Measurements from ENCODE around the gene ABR. TPM values are rescaled to one million over a fixed set of nuclear protein-coding genes. Genes with fewer than 3 reads are reported as not detected.

The ABR gene
- polyA plus RNA-seq, 3 donors, result 19.8 to 160 (median 26.0) TPM

DNA sequence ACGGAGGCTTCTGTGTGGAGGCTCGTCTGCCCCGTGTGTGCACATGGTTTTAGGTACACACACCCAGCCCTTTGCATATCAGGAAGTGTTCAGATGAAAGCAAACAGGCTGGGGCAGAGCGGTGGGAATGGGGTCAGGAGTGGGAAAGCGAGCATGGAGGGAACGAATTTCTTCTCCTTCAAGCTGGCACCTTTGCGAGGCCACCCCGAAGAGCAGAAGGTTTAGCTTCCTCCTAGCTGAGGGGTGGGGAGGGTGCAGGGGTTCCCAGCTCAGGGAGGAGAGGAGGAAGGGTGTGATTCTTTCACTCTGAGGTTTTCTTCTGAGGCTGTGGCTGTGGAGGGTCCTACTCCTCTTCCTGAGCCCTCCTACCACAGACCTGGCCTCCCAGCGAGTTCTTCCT lies 83.6 kb downstream of the ABR start:
- 7% methylated on average over 3 of the region's 9 CpGs for WGBS (ENCODE audit: insufficient coverage)
- Mint-ChIP-seq H3K27ac (peak overlapping the region; percentile 98 to 99 (median 99)), H3K4me3 (peak overlapping the region in 1 of 2 donors; percentile 64), H3K27me3 (ENCODE audit: low read depth in 3 of 3) (peaks cover 0 to 3% (median 2%) of the 10 kb centered on the region in 3 donors), H3K36me3 (peaks cover 42 to 60% of the 10 kb centered on the region in 2 donors), H3K4me1 (peaks cover 57% of the 10 kb centered on the region), H3K9me3 (no peaks in the 10 kb centered on the region)
- H2AFZ ChIP-seq (ENCODE audit: insufficient read depth, low read depth, low read length, poor library complexity, severe bottlenecking), result peak overlapping the region; percentile 61
- DNase-seq, result peak in 2 of 3 donors; percentile 40 to 54
- no peaks in the 10 kb centered on the region for H3K9me3 ChIP-seq (replicated peaks in 1 of 2; ENCODE audit: control insufficient read depth in 1 of 2, insufficient read depth in 1 of 2, low read length in 2 of 2)
- H3K4me3 ChIP-seq (replicated peaks in 1 of 3; ENCODE audit: low read depth in 2 of 3, low read length in 3 of 3), result peak overlapping the region in 1 of 3 experiments; percentile 61
- peaks cover 26 to 50% of the 10 kb centered on the region in 2 donors for H3K36me3 ChIP-seq (replicated peaks in 1 of 2; ENCODE audit: control insufficient read depth in 1 of 2, insufficient read depth in 2 of 2, low read length in 2 of 2)
- peaks cover 70% of the 10 kb centered on the region for H3K79me2 ChIP-seq (ENCODE audit: insufficient read depth, low read length)
- intact Hi-C loops (cut with micrococcal nuclease), result no loop called here
- peaks cover 52 to 61% of the 10 kb centered on the region in 2 donors for H3K4me1 ChIP-seq (ENCODE audit: control insufficient read depth in 1 of 2, insufficient read depth in 2 of 2, low read length in 2 of 2)
- H4K20me1 ChIP-seq (ENCODE audit: insufficient read depth, low read length), result peaks cover 11% of the 10 kb centered on the region
- TF ChIP-seq, protein P1, sequence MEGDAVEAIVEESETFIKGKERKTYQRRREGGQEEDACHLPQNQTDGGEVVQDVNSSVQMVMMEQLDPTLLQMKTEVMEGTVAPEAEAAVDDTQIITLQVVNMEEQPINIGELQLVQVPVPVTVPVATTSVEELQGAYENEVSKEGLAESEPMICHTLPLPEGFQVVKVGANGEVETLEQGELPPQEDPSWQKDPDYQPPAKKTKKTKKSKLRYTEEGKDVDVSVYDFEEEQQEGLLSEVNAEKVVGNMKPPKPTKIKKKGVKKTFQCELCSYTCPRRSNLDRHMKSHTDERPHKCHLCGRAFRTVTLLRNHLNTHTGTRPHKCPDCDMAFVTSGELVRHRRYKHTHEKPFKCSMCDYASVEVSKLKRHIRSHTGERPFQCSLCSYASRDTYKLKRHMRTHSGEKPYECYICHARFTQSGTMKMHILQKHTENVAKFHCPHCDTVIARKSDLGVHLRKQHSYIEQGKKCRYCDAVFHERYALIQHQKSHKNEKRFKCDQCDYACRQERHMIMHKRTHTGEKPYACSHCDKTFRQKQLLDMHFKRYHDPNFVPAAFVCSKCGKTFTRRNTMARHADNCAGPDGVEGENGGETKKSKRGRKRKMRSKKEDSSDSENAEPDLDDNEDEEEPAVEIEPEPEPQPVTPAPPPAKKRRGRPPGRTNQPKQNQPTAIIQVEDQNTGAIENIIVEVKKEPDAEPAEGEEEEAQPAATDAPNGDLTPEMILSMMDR (IDR thresholded peaks at IDR 0.05), result no peak
- peak overlapping the region; percentile 70 for H3K4me2 ChIP-seq (replicated peaks; ENCODE audit: extremely low read depth, low read length, poor library complexity, severe bottlenecking)
- H3K27ac ChIP-seq (ENCODE audit: low read depth in 1 of 2, low read length in 2 of 2), result peak overlapping the region; percentile 97 to 99
- no peaks in the 10 kb centered on the region for H3K27me3 ChIP-seq (ENCODE audit: control insufficient read depth in 2 of 2, insufficient read depth in 2 of 2, low read length in 2 of 2)
- peak overlapping the region; percentile 85 for H3K9ac ChIP-seq (ENCODE audit: insufficient read depth, low read length, poor library complexity, severe bottlenecking)

DNA sequence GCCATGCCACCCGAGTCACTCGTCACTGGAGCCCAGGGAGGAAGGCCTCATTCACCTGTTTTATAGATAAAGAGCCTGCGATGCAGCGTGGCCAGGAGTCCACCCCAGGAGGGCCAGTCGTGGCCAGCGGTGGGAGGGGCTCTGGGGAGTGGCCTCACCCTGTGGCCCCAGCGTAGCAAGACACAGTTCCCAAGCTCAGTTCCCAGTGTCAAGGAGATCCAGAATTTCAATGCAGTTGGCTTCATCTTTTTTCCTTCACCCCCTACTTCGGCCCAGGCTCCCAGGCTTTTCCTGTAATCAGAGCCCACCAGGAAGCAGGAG lies 84.0 kb downstream of the ABR start:
- peak overlapping the region; percentile 98 to 99 (median 99) for H3K27ac Mint-ChIP-seq
- peak overlapping the region; percentile 85 for H3K9ac ChIP-seq (ENCODE audit: insufficient read depth, low read length, poor library complexity, severe bottlenecking)
- TF ChIP-seq, protein P1 (IDR thresholded peaks at IDR 0.05), result no peak
- H3K36me3 ChIP-seq (replicated peaks in 1 of 2; ENCODE audit: control insufficient read depth in 1 of 2, insufficient read depth in 2 of 2, low read length in 2 of 2), result peaks cover 30 to 53% of the 10 kb centered on the region in 2 donors
- H3K4me3 Mint-ChIP-seq, result peak overlapping the region in 1 of 2 donors; percentile 64
- H3K4me1 ChIP-seq (ENCODE audit: control insufficient read depth in 1 of 2, insufficient read depth in 2 of 2, low read length in 2 of 2), result peaks cover 56 to 65% of the 10 kb centered on the region in 2 donors
- H3K27ac ChIP-seq (ENCODE audit: low read depth in 1 of 2, low read length in 2 of 2), result peak overlapping the region; percentile 97 to 99
- no peaks in the 10 kb centered on the region for H3K27me3 ChIP-seq (ENCODE audit: control insufficient read depth in 2 of 2, insufficient read depth in 2 of 2, low read length in 2 of 2)
- 16% methylated on average over 8 of the region's 8 CpGs for WGBS (ENCODE audit: insufficient coverage)
- H4K20me1 ChIP-seq (ENCODE audit: insufficient read depth, low read length), result peaks cover 15% of the 10 kb centered on the region
- no peaks in the 10 kb centered on the region for H3K9me3 ChIP-seq (replicated peaks in 1 of 2; ENCODE audit: control insufficient read depth in 1 of 2, insufficient read depth in 1 of 2, low read length in 2 of 2)
- peak overlapping the region in 1 of 3 experiments; percentile 61 for H3K4me3 ChIP-seq (replicated peaks in 1 of 3; ENCODE audit: low read depth in 2 of 3, low read length in 3 of 3)
- H2AFZ ChIP-seq (ENCODE audit: insufficient read depth, low read depth, low read length, poor library complexity, severe bottlenecking), result peak overlapping the region; percentile 61
- H3K9me3 Mint-ChIP-seq, result no peaks in the 10 kb centered on the region
- no peak for DNase-seq
- peaks cover 70% of the 10 kb centered on the region for H3K79me2 ChIP-seq (ENCODE audit: insufficient read depth, low read length)
- peak overlapping the region; percentile 70 for H3K4me2 ChIP-seq (replicated peaks; ENCODE audit: extremely low read depth, low read length, poor library complexity, severe bottlenecking)
- intact Hi-C loops (cut with micrococcal nuclease), result loop anchor here in 1 of 2 donors (1.0 kb wide), 1 partner anchor 14 kb away; no protein-coding TSS in a partner anchor
- peaks cover 0 to 3% (median 3%) of the 10 kb centered on the region in 3 donors for H3K27me3 Mint-ChIP-seq (ENCODE audit: low read depth in 3 of 3)
- H3K36me3 Mint-ChIP-seq, result peaks cover 45 to 62% of the 10 kb centered on the region in 2 donors
- peaks cover 61% of the 10 kb centered on the region for H3K4me1 Mint-ChIP-seq
